GM23338 (cell line): Measurements from ENCODE around the gene TCP11L2. TPM values are rescaled to one million over a fixed set of nuclear protein-coding genes. Genes with fewer than 3 reads are reported as not detected.

ENCODE experiments used
- ATAC-seq: fragments of 200-7000 bp; cut with Tn5 transposase; 3 replicates; pipeline ENCODE4 v1.9.1; 2020
- DNase-seq: peaks from one replicate; pipeline ENCODE4 v3.0.0-alpha.2; 2015; ENCODE audit warnings: low spot score
- H2AFZ ChIP-seq: fragments of 200-600 bp; sonication (generic); 2 replicates; pipeline ENCODE4 v1.8.0; 2016; ENCODE audit warnings: antibody characterized with exemption, mild to moderate bottlenecking, moderate library complexity
- H3F3A ChIP-seq: fragments of 200-600 bp; sonication (generic); replicated peaks from 2 replicates; pipeline ENCODE4 v1.8.0; 2017; ENCODE audit warnings: antibody characterized with exemption, mixed run types, low read depth
- H3K27ac ChIP-seq: fragments of 200-600 bp; sonication (generic); 2 replicates; pipeline ENCODE4 v1.6.1; 2016; ENCODE audit warnings: low read depth
- H3K27me3 ChIP-seq: fragments of 200-600 bp; sonication (generic); 2 replicates; pipeline ENCODE4 v1.8.0; 2016; ENCODE audit warnings: mild to moderate bottlenecking, mixed run types, moderate library complexity; ENCODE audit not compliant: insufficient read depth
- H3K36me3 ChIP-seq: fragments of 200-600 bp; sonication (generic); 2 replicates; pipeline ENCODE4 v1.8.0; 2016; ENCODE audit warnings: mild to moderate bottlenecking; ENCODE audit not compliant: insufficient read depth
- H3K4me1 ChIP-seq: fragments of 200-600 bp; sonication (generic); 2 replicates; pipeline ENCODE4 v1.8.0; 2016; ENCODE audit warnings: mild to moderate bottlenecking, moderate library complexity; ENCODE audit not compliant: insufficient read depth
- H3K4me2 ChIP-seq: fragments of 200-600 bp; sonication (generic); 2 replicates; pipeline ENCODE4 v1.7.1; 2017; ENCODE audit warnings: mixed run types
- H3K4me3 ChIP-seq: fragments of 200-600 bp; sonication (generic); 2 replicates; pipeline ENCODE4 v1.6.1; 2016; ENCODE audit warnings: mixed run types
- H3K79me2 ChIP-seq: fragments of 200-600 bp; sonication (generic); replicated peaks from 2 replicates; pipeline ENCODE4 v1.8.0; 2017; ENCODE audit warnings: mild to moderate bottlenecking; ENCODE audit not compliant: insufficient read depth
- H3K9me2 ChIP-seq: fragments of 200-600 bp; sonication (generic); 2 replicates; pipeline ENCODE4 v1.8.0; 2017; ENCODE audit not compliant: insufficient read depth
- H4K20me1 ChIP-seq: fragments of 200-600 bp; sonication (generic); replicated peaks from 2 replicates; pipeline ENCODE4 v1.8.0; 2017; ENCODE audit warnings: mild to moderate bottlenecking; ENCODE audit not compliant: insufficient read depth
- H3K27ac Mint-ChIP-seq: 2 replicates; pipeline ENCODE4 v1.8.0; 2020; ENCODE audit warnings: inconsistent platforms, mild to moderate bottlenecking, moderate library complexity, mixed read lengths
- H3K27me3 Mint-ChIP-seq: 3 replicates; pipeline ENCODE4 v1.8.0; 2022; ENCODE audit warnings: low read depth, mild to moderate bottlenecking, moderate library complexity, mixed read lengths, inconsistent platforms; ENCODE audit not compliant: insufficient read depth, poor library complexity
- H3K36me3 Mint-ChIP-seq: 3 replicates; pipeline ENCODE4 v1.8.0; 2021; ENCODE audit warnings: low read depth, mild to moderate bottlenecking, inconsistent platforms, moderate library complexity, mixed read lengths
- H3K4me1 Mint-ChIP-seq: 3 replicates; pipeline ENCODE4 v1.8.0; 2020; ENCODE audit warnings: mild to moderate bottlenecking, inconsistent platforms, mixed read lengths
- H3K4me3 Mint-ChIP-seq: 3 replicates; pipeline ENCODE4 v1.8.0; 2021; ENCODE audit warnings: moderate library complexity, mild to moderate bottlenecking, inconsistent platforms, mixed read lengths
- H3K9me3 Mint-ChIP-seq: 3 replicates; pipeline ENCODE4 v1.8.0; 2020; ENCODE audit warnings: moderate library complexity, mild to moderate bottlenecking, inconsistent platforms, mixed read lengths
- CREB1 ChIP-seq: fragments of 250-450 bp; sonication (Bioruptor Pico); IDR thresholded peaks from 2 replicates; pipeline ENCODE4 v1.5.0; 2020; ENCODE audit warnings: low read depth, mild to moderate bottlenecking, moderate library complexity
- EZH2 ChIP-seq: fragments of 200-600 bp; sonication (generic); IDR thresholded peaks from one replicate; pipeline ENCODE4 v1.8.0; 2017; ENCODE audit warnings: antibody characterized with exemption, mild to moderate bottlenecking, low read depth; ENCODE audit not compliant: unreplicated experiment
- NANOG ChIP-seq: IDR thresholded peaks from 2 replicates; pipeline ENCODE4 v1.6.1; 2016; ENCODE audit warnings: antibody characterized with exemption, borderline replicate concordance
- POLR2AphosphoS5 ChIP-seq: IDR thresholded peaks from 2 replicates; pipeline ENCODE4 v1.6.1; 2016; ENCODE audit warnings: antibody characterized with exemption, low read depth
- STAT1 ChIP-seq: IDR thresholded peaks from one replicate; pipeline ENCODE4 v1.6.1; 2016; ENCODE audit warnings: antibody characterized with exemption; ENCODE audit not compliant: unreplicated experiment
- ZNF114 ChIP-seq: fragments of 250-450 bp; sonication (Bioruptor Pico); IDR thresholded peaks from 2 replicates; pipeline ENCODE4 v1.5.0; 2020; ENCODE audit warnings: mild to moderate bottlenecking, moderate library complexity
- ZNF331 ChIP-seq: fragments of 250-450 bp; sonication (Bioruptor Pico); IDR thresholded peaks from 2 replicates; pipeline ENCODE4 v1.5.0; 2020; ENCODE audit warnings: low read depth, mild to moderate bottlenecking, moderate library complexity
- polyA plus RNA-seq: library from polyadenylated mRNA; unstranded; fragments of >200 nt; fragmentation: Nextera tagmentation; extraction: Ambion mirVana; gene quantifications from 2 replicates; pipeline ENCODE4 v1.2.1, GENCODE V29; 2016
- total RNA-seq: library from RNA; depleted of rRNA; stranded (reverse); fragments of >200 nt; shearing (Covaris generic); gene quantifications from 2 replicates; pipeline ENCODE4 v1.2.3, GENCODE V29; 2014
- TF ChIP-seq, protein P1 (sequence below), 2 experiments: fragments of 200-600 bp in 1 of 2; sonication (generic) in 1 of 2; conservative IDR thresholded peaks; 2 replicates each; pipeline versions ENCODE4 v1.5.1 to v1.6.1; 2016 to 2017; ENCODE audit warnings: antibody characterized with exemption in 2 of 2, low read depth in 2 of 2, mild to moderate bottlenecking in 2 of 2, moderate library complexity in 1 of 2
- TF ChIP-seq, protein P2 (sequence below): fragments of 250-450 bp; sonication (Bioruptor Pico); IDR thresholded peaks from 2 replicates; pipeline ENCODE4 v1.5.0; 2020; ENCODE audit warnings: mild to moderate bottlenecking, moderate library complexity
- TF ChIP-seq, protein P3 (sequence below): IDR thresholded peaks from 2 replicates; pipeline ENCODE4 v1.6.1; 2016; ENCODE audit warnings: antibody characterized with exemption

TCP11L2 gene
- total and polyA plus RNA-seq, 2 experiments from 2014 or later = 1.4 to 4.4 TPM

DNA sequence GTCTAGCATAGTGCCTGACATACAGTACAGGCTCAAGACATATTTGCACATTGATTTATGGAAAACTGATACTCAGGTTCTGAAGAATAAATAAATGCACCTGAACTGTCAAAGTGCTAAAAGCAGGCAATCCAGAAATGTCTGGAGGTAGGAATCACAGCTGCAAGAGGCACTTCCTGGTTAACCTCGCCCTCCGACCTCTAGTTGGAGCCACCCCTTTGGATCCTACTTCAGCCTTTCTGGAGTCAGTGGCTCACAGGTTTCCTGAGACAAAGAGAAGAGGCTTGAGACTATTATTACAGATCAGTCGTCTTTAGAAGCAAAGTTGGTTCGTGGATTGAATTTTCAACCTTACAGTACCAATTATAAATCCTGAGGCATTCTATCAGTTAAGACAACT lies 13.0 kb downstream of the TCP11L2 start:
- DNase-seq = peak; percentile 40
- no peaks in the 10 kb centered on the region for H3K27me3 ChIP-seq
- TF ChIP-seq NANOG = no peak
- TF ChIP-seq, protein P1, sequence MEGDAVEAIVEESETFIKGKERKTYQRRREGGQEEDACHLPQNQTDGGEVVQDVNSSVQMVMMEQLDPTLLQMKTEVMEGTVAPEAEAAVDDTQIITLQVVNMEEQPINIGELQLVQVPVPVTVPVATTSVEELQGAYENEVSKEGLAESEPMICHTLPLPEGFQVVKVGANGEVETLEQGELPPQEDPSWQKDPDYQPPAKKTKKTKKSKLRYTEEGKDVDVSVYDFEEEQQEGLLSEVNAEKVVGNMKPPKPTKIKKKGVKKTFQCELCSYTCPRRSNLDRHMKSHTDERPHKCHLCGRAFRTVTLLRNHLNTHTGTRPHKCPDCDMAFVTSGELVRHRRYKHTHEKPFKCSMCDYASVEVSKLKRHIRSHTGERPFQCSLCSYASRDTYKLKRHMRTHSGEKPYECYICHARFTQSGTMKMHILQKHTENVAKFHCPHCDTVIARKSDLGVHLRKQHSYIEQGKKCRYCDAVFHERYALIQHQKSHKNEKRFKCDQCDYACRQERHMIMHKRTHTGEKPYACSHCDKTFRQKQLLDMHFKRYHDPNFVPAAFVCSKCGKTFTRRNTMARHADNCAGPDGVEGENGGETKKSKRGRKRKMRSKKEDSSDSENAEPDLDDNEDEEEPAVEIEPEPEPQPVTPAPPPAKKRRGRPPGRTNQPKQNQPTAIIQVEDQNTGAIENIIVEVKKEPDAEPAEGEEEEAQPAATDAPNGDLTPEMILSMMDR (conservative IDR thresholded peaks at IDR 0.05; ENCODE audit: low read depth in 2 of 2) = peak; percentile 21 to 32; a peak in 2 of 4 replicates
- no peaks in the 10 kb centered on the region for H3K4me1 ChIP-seq
- no peak overlapping the region for H3K27ac Mint-ChIP-seq
- peak; percentile 62 for ATAC-seq
- no peak overlapping the region for H3K4me3 Mint-ChIP-seq
- no peaks in the 10 kb centered on the region for H3K9me2 ChIP-seq
- H2AFZ ChIP-seq = no peak overlapping the region
- H4K20me1 ChIP-seq = no peaks in the 10 kb centered on the region
- no peaks in the 10 kb centered on the region for H3F3A ChIP-seq
- no peak overlapping the region for H3K4me2 ChIP-seq
- no peaks in the 10 kb centered on the region for H3K27me3 Mint-ChIP-seq
- H3K4me1 Mint-ChIP-seq = peaks cover 6% of the 10 kb centered on the region; the same call in 2 of the 3 replicates
- H3K36me3 Mint-ChIP-seq = no peaks in the 10 kb centered on the region
- H3K4me3 ChIP-seq = no peak overlapping the region
- no peaks in the 10 kb centered on the region for H3K79me2 ChIP-seq
- H3K9me3 Mint-ChIP-seq = no peaks in the 10 kb centered on the region; the same call in 2 of the 3 replicates
- H3K27ac ChIP-seq = no peak overlapping the region
- H3K36me3 ChIP-seq = no peaks in the 10 kb centered on the region

DNA sequence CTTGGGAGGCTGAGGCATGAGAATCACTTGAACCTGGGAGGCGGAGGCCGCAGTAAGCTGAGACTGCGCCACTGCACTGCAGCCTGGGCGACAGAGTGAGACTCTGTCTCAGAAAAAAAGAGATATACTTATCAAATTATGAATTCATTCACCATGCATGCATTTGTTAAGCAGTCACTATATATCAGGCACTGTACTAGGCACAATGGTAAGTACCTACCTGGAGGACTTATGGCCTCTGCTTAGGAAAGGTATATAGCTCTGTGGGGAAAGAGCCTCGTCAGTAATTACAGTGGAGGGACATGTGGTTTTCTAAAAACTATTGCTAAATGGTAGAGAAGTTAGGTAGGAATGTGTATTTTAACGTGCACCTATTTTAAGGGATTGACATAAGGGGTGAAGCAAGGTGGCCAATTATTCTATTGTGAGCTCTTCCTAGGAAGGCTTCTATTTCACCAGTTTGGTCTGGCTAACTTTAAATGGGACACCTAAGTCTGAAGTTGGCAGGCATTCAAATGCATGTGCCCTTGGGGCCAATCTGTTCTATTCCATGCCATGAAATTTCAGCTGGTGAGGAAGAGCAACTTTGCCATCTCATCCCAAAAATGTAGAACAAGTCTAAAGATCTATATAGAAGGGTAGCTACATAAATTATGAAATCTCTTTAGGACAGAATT lies 15.0 kb downstream of the TCP11L2 start:
- no peaks in the 10 kb centered on the region for H3K36me3 Mint-ChIP-seq
- no peak for ATAC-seq
- no peak for TF ChIP-seq ZNF331 (CRISPR knock-in tag)
- TF ChIP-seq, protein P2, sequence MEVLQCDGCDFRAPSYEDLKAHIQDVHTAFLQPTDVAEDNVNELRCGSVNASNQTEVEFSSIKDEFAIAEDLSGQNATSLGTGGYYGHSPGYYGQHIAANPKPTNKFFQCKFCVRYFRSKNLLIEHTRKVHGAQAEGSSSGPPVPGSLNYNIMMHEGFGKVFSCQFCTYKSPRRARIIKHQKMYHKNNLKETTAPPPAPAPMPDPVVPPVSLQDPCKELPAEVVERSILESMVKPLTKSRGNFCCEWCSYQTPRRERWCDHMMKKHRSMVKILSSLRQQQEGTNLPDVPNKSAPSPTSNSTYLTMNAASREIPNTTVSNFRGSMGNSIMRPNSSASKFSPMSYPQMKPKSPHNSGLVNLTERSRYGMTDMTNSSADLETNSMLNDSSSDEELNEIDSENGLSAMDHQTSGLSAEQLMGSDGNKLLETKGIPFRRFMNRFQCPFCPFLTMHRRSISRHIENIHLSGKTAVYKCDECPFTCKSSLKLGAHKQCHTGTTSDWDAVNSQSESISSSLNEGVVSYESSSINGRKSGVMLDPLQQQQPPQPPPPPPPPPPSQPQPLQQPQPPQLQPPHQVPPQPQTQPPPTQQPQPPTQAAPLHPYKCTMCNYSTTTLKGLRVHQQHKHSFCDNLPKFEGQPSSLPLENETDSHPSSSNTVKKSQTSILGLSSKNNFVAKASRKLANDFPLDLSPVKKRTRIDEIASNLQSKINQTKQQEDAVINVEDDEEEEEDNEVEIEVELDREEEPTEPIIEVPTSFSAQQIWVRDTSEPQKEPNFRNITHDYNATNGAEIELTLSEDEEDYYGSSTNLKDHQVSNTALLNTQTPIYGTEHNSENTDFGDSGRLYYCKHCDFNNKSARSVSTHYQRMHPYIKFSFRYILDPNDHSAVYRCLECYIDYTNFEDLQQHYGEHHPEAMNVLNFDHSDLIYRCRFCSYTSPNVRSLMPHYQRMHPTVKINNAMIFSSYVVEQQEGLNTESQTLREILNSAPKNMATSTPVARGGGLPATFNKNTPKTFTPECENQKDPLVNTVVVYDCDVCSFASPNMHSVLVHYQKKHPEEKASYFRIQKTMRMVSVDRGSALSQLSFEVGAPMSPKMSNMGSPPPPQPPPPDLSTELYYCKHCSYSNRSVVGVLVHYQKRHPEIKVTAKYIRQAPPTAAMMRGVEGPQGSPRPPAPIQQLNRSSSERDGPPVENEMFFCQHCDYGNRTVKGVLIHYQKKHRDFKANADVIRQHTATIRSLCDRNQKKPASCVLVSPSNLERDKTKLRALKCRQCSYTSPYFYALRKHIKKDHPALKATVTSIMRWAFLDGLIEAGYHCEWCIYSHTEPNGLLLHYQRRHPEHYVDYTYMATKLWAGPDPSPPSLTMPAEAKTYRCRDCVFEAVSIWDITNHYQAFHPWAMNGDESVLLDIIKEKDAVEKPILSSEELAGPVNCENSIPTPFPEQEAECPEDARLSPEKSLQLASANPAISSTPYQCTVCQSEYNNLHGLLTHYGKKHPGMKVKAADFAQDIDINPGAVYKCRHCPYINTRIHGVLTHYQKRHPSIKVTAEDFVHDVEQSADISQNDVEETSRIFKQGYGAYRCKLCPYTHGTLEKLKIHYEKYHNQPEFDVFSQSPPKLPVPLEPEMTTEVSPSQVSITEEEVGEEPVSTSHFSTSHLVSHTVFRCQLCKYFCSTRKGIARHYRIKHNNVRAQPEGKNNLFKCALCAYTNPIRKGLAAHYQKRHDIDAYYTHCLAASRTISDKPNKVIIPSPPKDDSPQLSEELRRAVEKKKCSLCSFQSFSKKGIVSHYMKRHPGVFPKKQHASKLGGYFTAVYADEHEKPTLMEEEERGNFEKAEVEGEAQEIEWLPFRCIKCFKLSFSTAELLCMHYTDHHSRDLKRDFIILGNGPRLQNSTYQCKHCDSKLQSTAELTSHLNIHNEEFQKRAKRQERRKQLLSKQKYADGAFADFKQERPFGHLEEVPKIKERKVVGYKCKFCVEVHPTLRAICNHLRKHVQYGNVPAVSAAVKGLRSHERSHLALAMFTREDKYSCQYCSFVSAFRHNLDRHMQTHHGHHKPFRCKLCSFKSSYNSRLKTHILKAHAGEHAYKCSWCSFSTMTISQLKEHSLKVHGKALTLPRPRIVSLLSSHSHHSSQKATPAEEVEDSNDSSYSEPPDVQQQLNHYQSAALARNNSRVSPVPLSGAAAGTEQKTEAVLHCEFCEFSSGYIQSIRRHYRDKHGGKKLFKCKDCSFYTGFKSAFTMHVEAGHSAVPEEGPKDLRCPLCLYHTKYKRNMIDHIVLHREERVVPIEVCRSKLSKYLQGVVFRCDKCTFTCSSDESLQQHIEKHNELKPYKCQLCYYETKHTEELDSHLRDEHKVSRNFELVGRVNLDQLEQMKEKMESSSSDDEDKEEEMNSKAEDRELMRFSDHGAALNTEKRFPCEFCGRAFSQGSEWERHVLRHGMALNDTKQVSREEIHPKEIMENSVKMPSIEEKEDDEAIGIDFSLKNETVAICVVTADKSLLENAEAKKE (CRISPR knock-in tag) = no peak
- TF ChIP-seq, protein P1 (conservative IDR thresholded peaks at IDR 0.05; ENCODE audit: low read depth in 2 of 2) = no peak
- no peak for TF ChIP-seq POLR2AphosphoS5
- TF ChIP-seq NANOG = no peak
- TF ChIP-seq, protein P3, sequence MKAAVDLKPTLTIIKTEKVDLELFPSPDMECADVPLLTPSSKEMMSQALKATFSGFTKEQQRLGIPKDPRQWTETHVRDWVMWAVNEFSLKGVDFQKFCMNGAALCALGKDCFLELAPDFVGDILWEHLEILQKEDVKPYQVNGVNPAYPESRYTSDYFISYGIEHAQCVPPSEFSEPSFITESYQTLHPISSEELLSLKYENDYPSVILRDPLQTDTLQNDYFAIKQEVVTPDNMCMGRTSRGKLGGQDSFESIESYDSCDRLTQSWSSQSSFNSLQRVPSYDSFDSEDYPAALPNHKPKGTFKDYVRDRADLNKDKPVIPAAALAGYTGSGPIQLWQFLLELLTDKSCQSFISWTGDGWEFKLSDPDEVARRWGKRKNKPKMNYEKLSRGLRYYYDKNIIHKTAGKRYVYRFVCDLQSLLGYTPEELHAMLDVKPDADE = no peak
- no peak for TF ChIP-seq CREB1
- TF ChIP-seq STAT1 = no peak
- no peak for TF ChIP-seq EZH2
- TF ChIP-seq ZNF114 (CRISPR knock-in tag) = no peak

More for the DNA sequence above, 15.0 kb downstream of the TCP11L2 start:
- Mint-ChIP-seq H3K9me3 (no peaks in the 10 kb centered on the region; the same call in 2 of the 3 replicates), H3K27ac (no peak overlapping the region), H3K4me1 (no peaks in the 10 kb centered on the region), H3K27me3 (no peaks in the 10 kb centered on the region), H3K4me3 (no peak overlapping the region)
- no peak for DNase-seq
- Histone ChIP-seq H3K79me2 (no peaks in the 10 kb centered on the region), H4K20me1 (no peaks in the 10 kb centered on the region), H3K36me3 (no peaks in the 10 kb centered on the region), H3K9me2 (no peaks in the 10 kb centered on the region), H2AFZ (no peak overlapping the region), H3F3A (no peaks in the 10 kb centered on the region), H3K27me3 (no peaks in the 10 kb centered on the region), H3K4me2 (no peak overlapping the region), H3K4me1 (no peaks in the 10 kb centered on the region), H3K4me3 (no peak overlapping the region), H3K27ac (no peak overlapping the region)
